Neural crest cell (in vitro differentiated cells): Measurements from ENCODE around the gene ITGA2B. TPM values are rescaled to one million over a fixed set of nuclear protein-coding genes. Genes with fewer than 3 reads are reported as not detected.
"Not testable (repeated sequence)": the region's sequence is repeated elsewhere in the genome, so short reads cannot be mapped to it uniquely, and the experiment has no call there.

Experiments
- DNase-seq: peaks from one replicate; pipeline ENCODE4 v3.0.0; 2021; ENCODE audit warnings: low read depth, mixed read lengths, low spot score
- H3K27ac Mint-ChIP-seq: one replicate; pipeline ENCODE4 v1.8.0; 2021; ENCODE audit warnings: mild to moderate bottlenecking, mixed read lengths; ENCODE audit not compliant: unreplicated experiment
- H3K27me3 Mint-ChIP-seq: 2 replicates; pipeline ENCODE4 v1.8.0; 2021; ENCODE audit warnings: low read depth, mild to moderate bottlenecking, mixed read lengths
- H3K36me3 Mint-ChIP-seq: 2 replicates; pipeline ENCODE4 v1.8.0; 2021; ENCODE audit warnings: low read depth, mild to moderate bottlenecking, mixed read lengths
- H3K4me1 Mint-ChIP-seq: 2 replicates; pipeline ENCODE4 v1.8.0; 2021; ENCODE audit warnings: mixed read lengths
- H3K4me3 Mint-ChIP-seq: one replicate; pipeline ENCODE4 v1.8.0; 2021; ENCODE audit warnings: mild to moderate bottlenecking, mixed read lengths
- H3K9me3 Mint-ChIP-seq: 2 replicates; pipeline ENCODE4 v1.8.0; 2021; ENCODE audit warnings: mixed read lengths
- CTCF ChIP-seq: fragments of 200-600 bp; sonication (generic); conservative IDR thresholded peaks from 2 replicates; pipeline ENCODE4 v1.5.0; 2021; ENCODE audit warnings: antibody characterized with exemption, mild to moderate bottlenecking
- total RNA-seq: library from RNA; stranded (reverse); gene quantifications from 2 replicates; pipeline ENCODE4 v1.2.1, GENCODE V29; 2021

The ITGA2B gene
- total RNA-seq, 1 donor from 2014 or later = 7.3 TPM

DNA sequence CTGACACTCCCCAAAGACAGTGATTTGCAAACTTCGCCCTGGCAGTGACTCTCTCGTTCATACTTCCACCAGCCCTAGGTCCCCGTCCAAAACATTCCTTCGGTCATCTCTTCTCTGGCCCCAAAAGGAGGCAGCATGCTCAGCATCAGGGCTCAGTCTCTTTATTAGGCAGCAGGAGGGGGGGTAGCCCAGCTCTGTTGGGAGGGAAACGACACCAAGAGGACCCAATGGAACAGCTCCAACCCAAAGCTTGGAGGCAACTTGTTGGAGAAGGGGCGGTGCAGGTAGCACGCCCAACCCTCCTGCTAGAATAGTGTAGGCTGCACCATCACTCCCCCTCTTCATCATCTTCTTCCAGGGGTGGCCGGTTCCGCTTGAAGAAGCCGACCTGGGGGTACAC lies 17.4 kb downstream of the ITGA2B start:
- H3K27ac Mint-ChIP-seq = peak overlapping the region; percentile 43

GRCh38 chr17:44369414-44370023 lies 19.9 kb downstream of the ITGA2B start:
- not testable (repeated sequence) for H3K4me1 Mint-ChIP-seq, H3K36me3 Mint-ChIP-seq, H3K9me3 Mint-ChIP-seq, DNase-seq
- Mint-ChIP-seq H3K27ac (peak overlapping the region; percentile 92), H3K4me3 (peak overlapping the region; percentile 61), H3K27me3 (peaks cover 34% of the 10 kb centered on the region)

More for the DNA sequence above, 17.4 kb downstream of the ITGA2B start:
- Mint-ChIP-seq H3K4me1 (peaks cover 3% of the 10 kb centered on the region), H3K36me3 (no peaks in the 10 kb centered on the region), H3K4me3 (peak overlapping the region; percentile 58), H3K27me3 (peaks cover 11% of the 10 kb centered on the region), H3K9me3 (peaks cover 2% of the 10 kb centered on the region)
- TF ChIP-seq CTCF = no peak
- no peak for DNase-seq

DNA sequence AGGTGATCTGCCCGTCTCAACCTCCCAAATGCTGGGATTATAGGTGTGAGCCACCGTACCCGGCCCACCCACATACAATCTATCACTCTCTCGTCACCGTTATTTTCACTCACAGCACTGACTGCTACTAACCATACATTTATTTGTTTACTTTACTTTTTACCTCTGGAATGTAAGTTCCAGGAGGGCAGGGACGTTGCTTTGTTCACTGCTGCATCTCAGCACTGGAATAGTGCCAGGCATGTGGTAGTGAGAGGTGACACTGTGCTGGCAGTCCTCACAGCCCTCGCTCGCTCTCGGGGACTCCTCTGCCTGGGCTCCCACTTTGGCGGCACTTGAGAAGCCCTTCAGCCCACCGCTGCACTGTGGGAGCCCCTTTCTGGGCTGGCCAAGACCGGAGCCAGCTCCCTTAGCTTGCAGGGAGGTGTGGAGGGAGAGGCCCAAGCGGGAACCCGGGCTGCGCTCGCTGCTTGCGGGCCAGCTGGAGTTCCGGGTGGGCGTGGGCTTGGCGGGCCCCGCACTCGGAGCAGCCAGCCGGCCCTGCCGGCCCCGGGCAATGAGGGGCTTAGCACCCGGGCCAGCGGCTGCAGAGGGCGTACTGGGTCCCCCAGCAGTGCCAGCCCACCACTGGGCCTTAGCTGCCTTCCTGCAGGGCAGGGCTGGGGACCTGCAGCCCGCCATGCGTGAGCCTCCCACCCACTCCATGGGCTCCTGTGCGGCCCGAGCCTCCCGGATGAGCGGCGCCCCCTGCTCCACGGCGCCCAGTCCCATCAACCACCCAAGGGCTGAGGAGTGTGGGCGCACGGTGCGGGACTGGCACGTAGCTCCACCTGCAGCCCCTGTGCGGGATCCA lies 20.8 kb downstream of the ITGA2B start:
- DNase-seq, H3K27ac Mint-ChIP-seq, H3K36me3 Mint-ChIP-seq, H3K9me3 Mint-ChIP-seq, H3K4me1 Mint-ChIP-seq, H3K4me3 Mint-ChIP-seq: not testable (repeated sequence)
- H3K27me3 Mint-ChIP-seq = peaks cover 36% of the 10 kb centered on the region

- Mint-ChIP-seq H3K9me3 (peaks cover 2% of the 10 kb centered on the region), H3K27me3 (peaks cover 36% of the 10 kb centered on the region), H3K4me3 (peak overlapping the region; percentile 95), H3K4me1 (peaks cover 3% of the 10 kb centered on the region), H3K27ac (no peak overlapping the region), H3K36me3 (no peaks in the 10 kb centered on the region)
- TF ChIP-seq CTCF = no peak
- DNase-seq = no peak
These were observed 22.0 kb downstream of the ITGA2B start for GRCh38 chr17:44367231-44367979.

DNA sequence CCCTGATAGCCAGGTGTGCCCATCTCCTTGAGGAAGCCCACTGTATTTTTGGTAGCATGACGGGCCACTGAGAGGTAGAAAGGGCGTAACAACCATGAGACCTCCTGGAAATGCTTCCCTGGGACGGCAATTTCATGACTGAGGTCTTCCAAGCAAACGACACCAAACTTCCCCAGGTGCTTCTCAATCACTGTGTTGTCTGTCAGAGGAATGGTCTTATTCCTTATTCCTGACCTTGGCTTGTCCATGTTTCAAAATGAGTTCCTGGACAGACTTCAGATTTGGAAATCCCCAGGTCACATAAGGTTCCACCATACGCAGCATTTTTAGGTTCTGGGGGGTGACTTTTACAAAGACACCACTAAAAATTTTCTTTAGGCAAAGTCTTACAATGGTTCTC lies 24.4 kb downstream of the ITGA2B start:
- peak overlapping the region; percentile 95 for H3K4me3 Mint-ChIP-seq
- H3K4me1 Mint-ChIP-seq = peaks cover 21% of the 10 kb centered on the region
- peaks cover 34% of the 10 kb centered on the region for H3K27me3 Mint-ChIP-seq
- not testable (repeated sequence) for H3K9me3 Mint-ChIP-seq, H3K27ac Mint-ChIP-seq, DNase-seq, H3K36me3 Mint-ChIP-seq

DNA sequence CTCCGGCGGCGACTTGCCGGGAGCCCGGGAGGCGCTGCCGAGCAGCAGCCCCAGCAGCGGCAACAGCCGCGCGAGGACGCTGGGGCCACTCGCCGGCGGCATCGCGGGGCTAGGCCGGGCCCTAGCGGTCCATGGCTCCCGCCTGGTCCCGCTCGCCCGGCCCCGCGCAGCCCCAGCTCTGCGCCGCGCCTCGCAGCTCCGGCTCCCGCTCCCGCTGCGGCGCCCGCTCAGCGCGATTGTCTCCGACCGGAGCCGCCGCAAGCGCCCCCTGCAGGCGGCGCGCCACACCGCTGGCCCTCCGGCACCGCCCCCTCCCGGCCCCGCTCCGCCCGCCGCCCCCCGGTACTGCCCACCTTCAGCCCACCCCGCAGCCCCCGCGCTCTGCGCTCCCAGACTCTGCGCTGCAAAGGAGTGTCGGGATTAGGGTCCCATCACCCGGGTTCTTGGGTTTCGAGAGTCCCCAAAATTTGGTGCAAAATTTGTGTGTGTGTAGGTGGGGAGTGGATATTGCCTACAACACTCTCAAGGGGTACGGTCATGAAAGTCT lies 25.8 kb downstream of the ITGA2B start, which contains the start of gene FAM171A2:
TSS of gene FAM171A2 (minus strand) at position 241 of the 547 bp plus-strand sequence. CDS start at position 102, 139 bp downstream.
- Mint-ChIP-seq H3K36me3 (no peaks in the 10 kb centered on the region), H3K9me3 (no peaks in the 10 kb centered on the region), H3K27ac (peak within 1 kb of the TSS; percentile 87), H3K4me1 (peaks cover 18% of the 10 kb centered on the region), H3K27me3 (peaks cover 34% of the 10 kb centered on the region), H3K4me3 (peak within 1 kb of the TSS; percentile 95)
- peak; percentile 78 for DNase-seq
- peak; percentile 87 for TF ChIP-seq CTCF
